ENCODE measurements around the gene HUWE1. TPM values are rescaled to one million over a fixed set of nuclear protein-coding genes. Genes with fewer than 3 reads are reported as not detected.

The HUWE1 gene
- total and polyA plus RNA-seq, 2 donors: 31.0 to 35.7 TPM

DNA sequence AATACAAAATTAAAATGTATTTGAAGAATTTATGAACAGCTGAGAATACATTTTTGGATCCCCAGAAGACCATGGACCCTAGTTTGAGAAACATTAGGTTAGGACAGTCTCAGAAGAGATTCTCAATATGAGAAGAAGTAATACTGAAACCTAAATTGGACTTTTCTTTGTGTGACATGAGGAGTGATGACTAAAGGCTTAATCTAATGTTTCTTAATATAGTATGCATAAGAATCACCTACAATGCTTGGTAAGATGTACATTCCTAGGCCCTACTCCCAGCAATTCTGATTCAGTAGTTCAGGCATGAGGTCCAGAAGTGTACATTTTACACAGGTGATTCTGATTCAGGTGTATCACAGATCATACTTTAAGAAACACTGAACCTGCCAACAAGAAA lies 31.6 kb upstream of the HUWE1 start:
- H3K4me3 ChIP-seq (ENCODE audit: low read length in 2 of 2): no peak overlapping the region
- no peaks in the 10 kb centered on the region for H3K27me3 ChIP-seq (ENCODE audit: control insufficient read depth in 2 of 2, insufficient read depth in 1 of 2, low read length in 1 of 2)
- no peaks in the 10 kb centered on the region for H3K9me3 ChIP-seq (ENCODE audit: control insufficient read depth in 2 of 2, insufficient read depth in 1 of 2, low read length in 1 of 2)
- H3K4me1 ChIP-seq (ENCODE audit: control insufficient read depth in 2 of 2, insufficient read depth in 2 of 2, low read length in 2 of 2): peaks cover 21 to 34% of the 10 kb centered on the region in 2 donors
- H3K36me3 ChIP-seq (ENCODE audit: control insufficient read depth in 2 of 2, insufficient read depth in 2 of 2, low read length in 1 of 2): no peaks in the 10 kb centered on the region
- DNase-seq (ENCODE audit: low read depth in 6 of 9, low spot score in 9 of 9): no peak
- H3K27ac ChIP-seq (ENCODE audit: low read depth in 1 of 2, low read length in 1 of 2): no peak overlapping the region

DNA sequence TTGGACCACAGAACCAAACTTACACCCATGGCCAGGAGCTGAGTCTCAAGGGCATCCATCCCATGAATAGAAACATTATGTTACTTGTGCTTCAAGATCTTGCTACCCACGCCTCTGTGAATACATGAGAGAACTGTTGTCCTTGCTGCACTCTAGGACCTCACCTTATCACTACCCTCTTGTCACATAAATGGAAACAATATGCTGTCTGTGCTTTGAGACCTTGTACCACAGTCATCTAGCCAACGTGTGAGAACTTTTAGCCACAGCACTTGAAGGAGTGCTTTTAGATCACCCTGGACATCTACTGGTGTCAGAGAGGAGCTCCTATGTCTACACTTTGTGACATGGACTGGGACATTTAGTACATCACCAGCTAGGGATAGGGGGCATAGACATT lies 30.7 kb upstream of the HUWE1 start:
- Histone ChIP-seq H3K4me3 (ENCODE audit: low read length in 2 of 2) (no peak overlapping the region), H3K4me1 (ENCODE audit: control insufficient read depth in 2 of 2, insufficient read depth in 2 of 2, low read length in 2 of 2) (peaks cover 21 to 34% of the 10 kb centered on the region in 2 donors), H3K9me3 (ENCODE audit: control insufficient read depth in 2 of 2, insufficient read depth in 1 of 2, low read length in 1 of 2) (no peaks in the 10 kb centered on the region), H3K36me3 (ENCODE audit: control insufficient read depth in 2 of 2, insufficient read depth in 2 of 2, low read length in 1 of 2) (no peaks in the 10 kb centered on the region), H3K27me3 (ENCODE audit: control insufficient read depth in 2 of 2, insufficient read depth in 1 of 2, low read length in 1 of 2) (no peaks in the 10 kb centered on the region), H3K27ac (ENCODE audit: low read depth in 1 of 2, low read length in 1 of 2) (peak overlapping the region; percentile 65 to 72)
- DNase-seq (ENCODE audit: low read depth in 6 of 9, low spot score in 9 of 9): no peak
- 97% methylated on average over 2 of the region's 2 CpGs for WGBS

DNA sequence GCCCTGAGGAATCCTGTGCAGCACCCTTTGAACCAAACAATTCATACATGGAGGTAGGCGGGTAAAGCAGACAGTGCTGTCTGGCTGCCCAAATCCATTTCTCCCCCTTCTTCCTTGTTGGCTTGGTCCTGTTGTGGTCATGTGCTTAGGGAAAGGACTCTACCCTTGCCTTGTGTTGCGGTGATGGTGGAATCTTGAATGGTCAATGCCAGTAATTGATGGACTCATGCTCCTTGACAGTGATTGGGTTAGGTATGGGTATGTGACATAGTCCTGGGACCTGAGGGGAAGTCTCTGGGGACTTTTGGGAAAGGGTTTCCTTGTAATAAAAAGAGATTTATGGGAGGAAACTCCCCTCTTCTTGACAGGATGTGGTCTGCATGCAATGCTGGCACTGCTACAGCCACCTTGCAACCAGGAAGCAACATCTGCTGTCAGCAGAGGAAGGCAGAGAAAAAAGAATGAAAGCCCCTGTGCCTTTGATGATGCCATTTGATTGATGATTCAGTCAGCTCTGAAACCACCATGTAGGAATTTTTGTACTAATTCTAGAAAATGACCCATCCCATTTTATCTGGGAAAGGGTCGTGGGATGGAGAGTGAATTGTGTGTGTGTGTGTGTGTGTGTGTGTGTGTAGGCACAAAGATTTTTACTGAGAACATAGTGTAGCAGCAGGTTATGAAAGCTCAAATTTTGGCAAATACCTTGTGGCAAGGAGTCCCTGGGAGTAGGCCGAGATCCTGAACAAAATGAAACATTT lies 30.0 kb upstream of the HUWE1 start:
- DNase-seq (ENCODE audit: low read depth in 6 of 9, low spot score in 9 of 9): peak in 6 of 9 donors; percentile 37 to 81 (median 52)
- Histone ChIP-seq H3K27me3 (ENCODE audit: control insufficient read depth in 2 of 2, insufficient read depth in 1 of 2, low read length in 1 of 2) (no peaks in the 10 kb centered on the region), H3K4me3 (ENCODE audit: low read length in 2 of 2) (no peak overlapping the region), H3K36me3 (ENCODE audit: control insufficient read depth in 2 of 2, insufficient read depth in 2 of 2, low read length in 1 of 2) (no peaks in the 10 kb centered on the region), H3K27ac (ENCODE audit: low read depth in 1 of 2, low read length in 1 of 2) (peak overlapping the region; percentile 72 to 78), H3K4me1 (ENCODE audit: control insufficient read depth in 2 of 2, insufficient read depth in 2 of 2, low read length in 2 of 2) (peaks cover 21 to 34% of the 10 kb centered on the region in 2 donors), H3K9me3 (ENCODE audit: control insufficient read depth in 2 of 2, insufficient read depth in 1 of 2, low read length in 1 of 2) (no peaks in the 10 kb centered on the region)
- 68% methylated on average over 4 of the region's 4 CpGs for WGBS

DNA sequence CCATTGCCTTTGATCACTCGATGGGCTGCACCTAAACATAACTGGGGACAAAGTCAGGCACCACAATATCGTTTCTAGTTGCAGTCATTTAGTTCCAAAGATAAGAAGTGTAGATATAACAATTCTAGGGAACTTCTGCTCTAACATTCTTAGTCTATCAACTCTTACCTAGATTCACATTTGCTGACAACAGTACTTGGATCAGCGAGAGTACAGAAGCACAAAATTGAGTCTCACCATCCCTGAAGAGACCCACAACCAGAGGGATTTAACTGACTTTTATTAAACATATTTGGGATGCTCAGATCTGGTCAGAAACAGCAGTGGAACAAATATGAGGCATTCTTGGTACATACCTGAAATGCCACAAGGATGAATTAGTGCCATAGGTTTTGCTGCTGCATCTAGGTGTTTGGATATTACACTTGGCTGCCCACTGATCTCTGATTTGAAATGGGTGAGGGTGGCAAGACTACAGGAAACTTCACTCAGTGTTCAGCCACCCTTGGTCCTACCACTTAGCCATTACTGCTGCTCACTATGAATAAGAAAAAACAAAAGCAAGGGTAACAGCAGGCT lies 28.9 kb upstream of the HUWE1 start:
- 34% methylated on average over 3 of the region's 3 CpGs for WGBS
- no peaks in the 10 kb centered on the region for H3K36me3 ChIP-seq (ENCODE audit: control insufficient read depth in 2 of 2, insufficient read depth in 2 of 2, low read length in 1 of 2)
- H3K4me1 ChIP-seq (ENCODE audit: control insufficient read depth in 2 of 2, insufficient read depth in 2 of 2, low read length in 2 of 2): peaks cover 21 to 34% of the 10 kb centered on the region in 2 donors
- peak overlapping the region; percentile 40 to 64 for H3K27ac ChIP-seq (ENCODE audit: low read depth in 1 of 2, low read length in 1 of 2)
- H3K27me3 ChIP-seq (ENCODE audit: control insufficient read depth in 2 of 2, insufficient read depth in 1 of 2, low read length in 1 of 2): no peaks in the 10 kb centered on the region
- DNase-seq (ENCODE audit: low read depth in 6 of 9, low spot score in 9 of 9): no peak
- H3K9me3 ChIP-seq (ENCODE audit: control insufficient read depth in 2 of 2, insufficient read depth in 1 of 2, low read length in 1 of 2): no peaks in the 10 kb centered on the region
- H3K4me3 ChIP-seq (ENCODE audit: low read length in 2 of 2): no peak overlapping the region

DNA sequence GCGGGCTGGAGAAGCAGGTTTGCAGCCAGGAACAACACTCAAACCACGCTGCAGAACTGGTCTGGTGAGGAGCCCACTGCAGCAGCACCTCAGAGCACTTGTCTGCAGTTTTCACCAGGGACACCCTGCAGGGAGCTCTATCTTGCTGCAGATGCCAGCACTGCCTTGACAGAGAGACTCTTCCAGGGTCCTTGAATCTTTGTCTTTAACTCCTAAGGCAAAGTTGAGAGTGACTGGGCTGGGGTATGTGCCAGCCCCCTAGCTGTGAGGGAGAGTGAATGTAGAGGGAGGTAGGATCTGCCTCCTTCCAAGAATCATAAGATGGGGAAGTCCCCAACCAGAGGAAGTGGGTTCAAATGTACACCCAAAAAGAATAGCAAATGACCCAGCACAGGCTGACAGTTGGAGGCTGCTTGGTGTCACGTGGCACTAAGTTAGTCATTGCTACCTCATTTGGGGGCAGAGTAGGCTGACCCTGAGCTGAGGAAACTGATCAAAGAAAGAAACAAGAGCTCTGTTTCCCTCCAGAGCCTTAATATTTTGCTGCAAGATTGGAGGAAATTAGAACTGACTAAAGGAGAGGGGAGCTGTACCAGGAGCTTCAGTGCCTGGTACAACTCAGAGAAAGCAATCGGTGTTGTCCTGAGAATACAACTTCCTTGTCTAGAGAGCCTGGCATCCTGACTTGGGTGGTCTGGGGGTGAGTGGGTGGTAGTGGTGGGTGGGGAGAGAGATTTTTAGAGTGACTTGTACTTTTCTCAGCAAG lies 28.2 kb upstream of the HUWE1 start:
- peak in 5 of 9 donors; percentile 8 to 62 (median 21) for DNase-seq (ENCODE audit: low read depth in 6 of 9, low spot score in 9 of 9)
- Histone ChIP-seq H3K36me3 (ENCODE audit: control insufficient read depth in 2 of 2, insufficient read depth in 2 of 2, low read length in 1 of 2) (no peaks in the 10 kb centered on the region), H3K9me3 (ENCODE audit: control insufficient read depth in 2 of 2, insufficient read depth in 1 of 2, low read length in 1 of 2) (no peaks in the 10 kb centered on the region), H3K27me3 (ENCODE audit: control insufficient read depth in 2 of 2, insufficient read depth in 1 of 2, low read length in 1 of 2) (no peaks in the 10 kb centered on the region), H3K4me1 (ENCODE audit: control insufficient read depth in 2 of 2, insufficient read depth in 2 of 2, low read length in 2 of 2) (peaks cover 21 to 34% of the 10 kb centered on the region in 2 donors), H3K4me3 (ENCODE audit: low read length in 2 of 2) (no peak overlapping the region), H3K27ac (ENCODE audit: low read depth in 1 of 2, low read length in 1 of 2) (peak overlapping the region; percentile 40 to 64)
- WGBS: 32% methylated on average over 4 of the region's 4 CpGs

DNA sequence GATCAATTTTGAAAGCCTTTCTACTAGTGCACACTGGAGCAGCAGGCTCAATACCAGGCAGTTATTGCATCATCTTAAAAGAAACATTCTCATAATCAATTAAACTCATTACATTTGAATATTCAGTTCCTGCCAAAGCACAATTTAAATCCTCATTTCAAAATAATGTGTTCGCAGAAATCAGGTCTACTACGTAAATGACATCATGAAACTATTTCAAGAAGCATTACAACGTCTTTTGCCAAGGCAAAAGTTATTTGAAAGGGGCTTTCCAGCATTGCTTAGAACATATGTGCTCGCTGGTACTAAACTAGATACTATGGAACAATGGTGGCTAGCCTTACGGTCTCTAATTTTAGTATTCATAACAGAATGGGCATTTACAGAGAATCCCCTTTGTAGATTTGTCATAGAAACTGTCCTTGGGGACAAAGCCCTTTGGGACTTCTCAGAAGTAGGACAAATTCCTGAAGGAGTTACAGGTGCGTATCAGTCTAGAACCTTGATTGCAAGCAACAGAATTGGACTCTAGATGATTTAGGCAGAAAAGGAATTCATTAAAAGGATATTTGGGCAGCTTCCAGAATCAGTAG lies 27.6 kb upstream of the HUWE1 start:
- peaks cover 21 to 34% of the 10 kb centered on the region in 2 donors for H3K4me1 ChIP-seq (ENCODE audit: control insufficient read depth in 2 of 2, insufficient read depth in 2 of 2, low read length in 2 of 2)
- peak overlapping the region in 1 of 2 donors; percentile 40 for H3K27ac ChIP-seq (ENCODE audit: low read depth in 1 of 2, low read length in 1 of 2)
- no peaks in the 10 kb centered on the region for H3K36me3 ChIP-seq (ENCODE audit: control insufficient read depth in 2 of 2, insufficient read depth in 2 of 2, low read length in 1 of 2)
- DNase-seq (ENCODE audit: low read depth in 6 of 9, low spot score in 9 of 9): peak in 1 of 9 donors; percentile 12
- WGBS: 92% methylated on average over 6 of the region's 6 CpGs
- no peaks in the 10 kb centered on the region for H3K27me3 ChIP-seq (ENCODE audit: control insufficient read depth in 2 of 2, insufficient read depth in 1 of 2, low read length in 1 of 2)
- H3K9me3 ChIP-seq (ENCODE audit: control insufficient read depth in 2 of 2, insufficient read depth in 1 of 2, low read length in 1 of 2): no peaks in the 10 kb centered on the region
- no peak overlapping the region for H3K4me3 ChIP-seq (ENCODE audit: low read length in 2 of 2)

DNA sequence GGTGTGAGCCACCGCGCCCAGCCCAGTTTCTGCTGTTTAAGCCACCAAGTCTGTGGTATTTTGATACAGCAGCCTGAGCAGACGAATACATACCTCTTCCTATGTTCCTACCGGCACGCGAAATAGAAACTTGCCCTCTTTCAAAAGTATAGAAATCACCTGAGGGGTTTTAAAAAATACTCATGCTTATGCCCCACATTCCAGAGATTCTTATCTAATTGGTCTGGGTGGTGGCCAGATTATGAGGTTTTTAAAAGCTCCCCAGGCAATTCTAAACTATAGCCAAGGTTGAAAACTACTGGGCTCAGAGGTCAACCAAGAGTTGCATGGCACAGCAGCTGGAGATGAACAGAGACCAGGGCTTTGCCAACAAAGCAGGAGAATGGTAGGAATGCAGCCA lies 24.9 kb upstream of the HUWE1 start:
- Histone ChIP-seq H3K27ac (ENCODE audit: low read depth in 1 of 2, low read length in 1 of 2) (no peak overlapping the region), H3K27me3 (ENCODE audit: control insufficient read depth in 2 of 2, insufficient read depth in 1 of 2, low read length in 1 of 2) (no peaks in the 10 kb centered on the region), H3K36me3 (ENCODE audit: control insufficient read depth in 2 of 2, insufficient read depth in 2 of 2, low read length in 1 of 2) (no peaks in the 10 kb centered on the region), H3K4me1 (ENCODE audit: control insufficient read depth in 2 of 2, insufficient read depth in 2 of 2, low read length in 2 of 2) (peaks cover 15 to 24% of the 10 kb centered on the region in 2 donors), H3K4me3 (ENCODE audit: low read length in 2 of 2) (no peak overlapping the region), H3K9me3 (ENCODE audit: control insufficient read depth in 2 of 2, insufficient read depth in 1 of 2, low read length in 1 of 2) (no peaks in the 10 kb centered on the region)
- 97% methylated on average over 6 of the region's 6 CpGs for WGBS
- DNase-seq (ENCODE audit: low read depth in 6 of 9, low spot score in 9 of 9): no peak

DNA sequence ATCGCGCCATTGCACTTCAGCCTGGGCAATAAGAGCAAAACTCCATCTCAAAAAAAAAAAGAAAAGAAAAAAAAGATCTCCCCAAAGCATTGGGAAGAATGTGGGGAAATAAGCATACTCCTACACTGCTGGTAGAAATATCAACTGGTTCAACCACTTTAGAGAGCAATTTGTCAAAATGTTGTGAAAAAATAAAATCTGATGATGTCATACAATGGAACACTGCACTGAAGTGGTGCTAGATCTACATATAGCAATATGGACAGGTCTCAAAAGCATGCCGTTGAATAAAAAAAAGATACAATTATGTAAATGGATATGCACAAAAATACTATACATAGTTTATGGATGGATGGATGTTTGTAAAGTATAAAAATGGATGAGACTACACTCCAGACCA lies 18.3 kb upstream of the HUWE1 start:
- no peak overlapping the region for H3K27ac ChIP-seq (ENCODE audit: low read depth in 1 of 2, low read length in 1 of 2)
- no peaks in the 10 kb centered on the region for H3K4me1 ChIP-seq (ENCODE audit: control insufficient read depth in 2 of 2, insufficient read depth in 2 of 2, low read length in 2 of 2)
- H3K27me3 ChIP-seq (ENCODE audit: control insufficient read depth in 2 of 2, insufficient read depth in 1 of 2, low read length in 1 of 2): no peaks in the 10 kb centered on the region
- no peaks in the 10 kb centered on the region for H3K9me3 ChIP-seq (ENCODE audit: control insufficient read depth in 2 of 2, insufficient read depth in 1 of 2, low read length in 1 of 2)
- DNase-seq (ENCODE audit: low read depth in 6 of 9, low spot score in 9 of 9): no peak
- WGBS: 97% methylated on average over 3 of the region's 3 CpGs
- H3K4me3 ChIP-seq (ENCODE audit: low read length in 2 of 2): no peak overlapping the region
- no peaks in the 10 kb centered on the region for H3K36me3 ChIP-seq (ENCODE audit: control insufficient read depth in 2 of 2, insufficient read depth in 2 of 2, low read length in 1 of 2)

DNA sequence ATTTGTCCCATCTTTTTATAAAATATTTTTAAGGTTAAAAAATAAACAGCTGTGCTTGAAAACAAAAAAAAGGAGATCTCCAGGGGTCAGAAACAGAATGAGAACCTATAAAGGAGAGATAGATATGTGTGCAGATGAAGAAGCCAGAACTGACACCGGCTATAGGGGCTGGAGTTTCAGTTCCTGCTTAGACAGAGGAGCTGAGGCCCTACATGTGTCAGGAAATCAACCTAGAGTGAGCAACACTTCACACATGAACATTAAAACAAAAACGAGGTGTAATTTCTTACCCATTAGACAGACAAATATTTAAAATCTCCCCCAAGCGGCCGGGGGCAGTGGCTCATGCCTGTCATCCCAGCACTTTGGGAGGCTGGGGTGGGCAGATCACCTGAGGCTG lies 17.8 kb upstream of the HUWE1 start:
- no peak for DNase-seq (ENCODE audit: low read depth in 6 of 9, low spot score in 9 of 9)
- Histone ChIP-seq H3K27me3 (ENCODE audit: control insufficient read depth in 2 of 2, insufficient read depth in 1 of 2, low read length in 1 of 2) (no peaks in the 10 kb centered on the region), H3K9me3 (ENCODE audit: control insufficient read depth in 2 of 2, insufficient read depth in 1 of 2, low read length in 1 of 2) (no peaks in the 10 kb centered on the region), H3K4me1 (ENCODE audit: control insufficient read depth in 2 of 2, insufficient read depth in 2 of 2, low read length in 2 of 2) (no peaks in the 10 kb centered on the region), H3K27ac (ENCODE audit: low read depth in 1 of 2, low read length in 1 of 2) (no peak overlapping the region), H3K4me3 (ENCODE audit: low read length in 2 of 2) (no peak overlapping the region), H3K36me3 (ENCODE audit: control insufficient read depth in 2 of 2, insufficient read depth in 2 of 2, low read length in 1 of 2) (no peaks in the 10 kb centered on the region)
- WGBS: 78% methylated on average over 4 of the region's 4 CpGs
